NCI-H2171 (cell line): ENCODE results near the gene SCN4A.
"Not testable (repeated sequence)": the region's sequence is repeated elsewhere in the genome, so short reads cannot be mapped to it uniquely, and the experiment has no call there.

ENCODE experiments used
- DNase-seq: peaks from one replicate; lab custom pipeline; 2025; lab: John Stamatoyannopoulos, UW

The SCN4A gene

GRCh38 chr17:63934183-63935112 lies 38.3 kb downstream of the SCN4A start:
- DNase-seq: no peak

- DNase-seq: no peak
These were observed 39.1 kb downstream of the SCN4A start for GRCh38 chr17:63933598-63933997.

GRCh38 chr17:63932721-63933120 lies 40.0 kb downstream of the SCN4A start:
- no peak for DNase-seq

- DNase-seq: no peak
These were observed 40.6 kb downstream of the SCN4A start, which contains the start of gene CD79B for GRCh38 chr17:63931981-63932561. TSS of gene CD79B (minus strand) at chr17:63932331. CDS start at chr17:63932261, 70 bp downstream.

GRCh38 chr17:63930951-63931575 lies 41.7 kb downstream of the SCN4A start:
- DNase-seq: no peak

GRCh38 chr17:63929860-63930766 lies 42.6 kb downstream of the SCN4A start:
- DNase-seq: no peak

GRCh38 chr17:63928966-63929695 lies 43.6 kb downstream of the SCN4A start:
- DNase-seq: no peak

GRCh38 chr17:63928172-63928666 lies 44.5 kb downstream of the SCN4A start:
- no peak for DNase-seq

GRCh38 chr17:63927464-63928171 lies 45.1 kb downstream of the SCN4A start:
- no peak for DNase-seq

GRCh38 chr17:63926164-63926563 lies 46.6 kb downstream of the SCN4A start:
- no peak for DNase-seq

GRCh38 chr17:63925615-63926014 lies 47.1 kb downstream of the SCN4A start:
- DNase-seq: no peak

- not testable (repeated sequence) for DNase-seq
These were observed 50.3 kb downstream of the SCN4A start for GRCh38 chr17:63922402-63922801.

- DNase-seq: not testable (repeated sequence)
These were observed 51.9 kb downstream of the SCN4A start for GRCh38 chr17:63920779-63921178.

GRCh38 chr17:63920050-63920449 lies 52.7 kb downstream of the SCN4A start:
- DNase-seq: not testable (repeated sequence)

- no peak for DNase-seq
These were observed 53.4 kb downstream of the SCN4A start for GRCh38 chr17:63919311-63919723.

GRCh38 chr17:63918789-63919305 lies 53.9 kb downstream of the SCN4A start, which contains the start of gene GH1:
TSS of gene GH1 (minus strand) at chr17:63918839. CDS start at chr17:63918776, 63 bp downstream.
- not testable (repeated sequence) for DNase-seq

- no peak for DNase-seq
These were observed 54.4 kb downstream of the SCN4A start for GRCh38 chr17:63918305-63918704.

GRCh38 chr17:63917646-63918045 lies 55.1 kb downstream of the SCN4A start:
- DNase-seq: no peak

GRCh38 chr17:63917206-63917605 lies 55.5 kb downstream of the SCN4A start:
- not testable (repeated sequence) for DNase-seq
